Hepatocyte (in vitro differentiated cells): Measurements from ENCODE around the gene MICB.

Experiments
- CTCF ChIP-seq: fragments of 200-600 bp; sonication (generic); IDR thresholded peaks from 2 replicates; pipeline ENCODE4 v1.5.1; 2016; ENCODE audit warnings: antibody characterized with exemption, mild to moderate bottlenecking; ENCODE audit not compliant: poor library complexity
- EZH2 ChIP-seq: fragments of 200-600 bp; sonication (generic); IDR thresholded peaks from 2 replicates; pipeline ENCODE4 v1.6.1; 2016; ENCODE audit warnings: antibody characterized with exemption, mild to moderate bottlenecking, borderline replicate concordance
- EZH2phosphoT487 ChIP-seq: fragments of 200-600 bp; sonication (generic); IDR thresholded peaks from one replicate; pipeline ENCODE4 v1.6.1; 2018; ENCODE audit warnings: antibody characterized with exemption, mild to moderate bottlenecking, low read depth, moderate library complexity; ENCODE audit not compliant: unreplicated experiment, severe bottlenecking

- TF ChIP-seq CTCF (no peak), EZH2phosphoT487 (no peak), EZH2 (no peak)
Measured at GRCh38 chr6:31528821-31529328, 30.9 kb downstream of the MICB start, which contains the start of gene MCCD1.
